Endothelial cell of umbilical vein (primary cell): ENCODE data around the gene CDC23. TPM values are rescaled to one million over a fixed set of nuclear protein-coding genes. Genes with fewer than 3 reads are reported as not detected.

Source experiments
- BruUV-seq: library from RNA; stranded (reverse); fragments of 400-500 nt; replicated peaks from 2 replicates; lab custom pipeline; 2021; lab: Mats Ljungman, UMichigan
- CTCF ChIA-PET: fragments of 300-600, 350-600 bp; sonication (Branson Sonifier 250); formaldehyde crosslinking; loops from one replicate; lab custom pipeline; 2021; ENCODE audit warnings: antibody characterized with exemption, inconsistent platforms; lab: Charles Lee
- POLR2A ChIA-PET: fragments of 300-600, 350-600 bp; sonication (Branson Sonifier 250); formaldehyde crosslinking; loops from one replicate; lab custom pipeline; 2021; ENCODE audit warnings: antibody characterized with exemption, inconsistent platforms; lab: Charles Lee
- DNase-seq: peaks from one replicate; pipeline ENCODE4 v3.0.0-alpha.2; 2011; ENCODE audit warnings: low read depth, low spot score
- FAIRE-seq: peaks from 2 replicates; lab custom pipeline; 2011; peaks lifted over from hg19 to GRCh38; lab: Jason Lieb, UNC
- H2AFZ ChIP-seq: 2 replicates; pipeline ENCODE4 v1.6.0; 2012; ENCODE audit warnings: low read depth, low read length, control low read depth, inconsistent platforms
- H3K27ac ChIP-seq: 2 replicates; pipeline ENCODE4 v1.5.1; 2011; ENCODE audit warnings: low read depth, mild to moderate bottlenecking, control low read depth, low read length, moderate library complexity; ENCODE audit not compliant: insufficient read depth
- H3K27me3 ChIP-seq, 2 experiments: 2 replicates each; pipeline versions ENCODE4 v1.6.0 to v1.6.1; 2011; ENCODE audit warnings: low read length in 2 of 2, mixed read lengths in 1 of 2; ENCODE audit not compliant: control insufficient read depth in 2 of 2, insufficient read depth in 2 of 2
- H3K36me3 ChIP-seq, 2 experiments: 2 replicates in 1 of 2; 3 replicates in 1 of 2; pipeline ENCODE4 v1.5.1; 2011; ENCODE audit warnings: low read length in 2 of 2, mild to moderate bottlenecking in 1 of 2, moderate library complexity in 1 of 2; ENCODE audit not compliant: control insufficient read depth in 2 of 2, insufficient read depth in 2 of 2; ENCODE audit errors: extremely low read depth in 1 of 2
- H3K4me1 ChIP-seq: 3 replicates; pipeline ENCODE4 v1.5.1; 2011; ENCODE audit warnings: mild to moderate bottlenecking, low read length; ENCODE audit not compliant: control insufficient read depth, insufficient read depth; ENCODE audit errors: extremely low read depth
- H3K4me2 ChIP-seq: 2 replicates; pipeline ENCODE4 v1.6.1; 2011; ENCODE audit warnings: low read length, control low read depth, mixed read lengths; ENCODE audit not compliant: insufficient read depth
- H3K4me3 ChIP-seq, 3 experiments: fragments of 200-600 bp in 1 of 3; sonication (generic), shearing (Covaris generic) in 1 of 3; replicated peaks in 1 of 3; 2 replicates each; pipeline ENCODE4 v1.5.1; 2011 to 2016; ENCODE audit warnings: control low read depth in 3 of 3, low read length in 3 of 3, mild to moderate bottlenecking in 2 of 3, inconsistent platforms in 1 of 3, low read depth in 1 of 3, moderate library complexity in 1 of 3; ENCODE audit not compliant: insufficient read depth in 1 of 3
- H3K79me2 ChIP-seq: 2 replicates; pipeline ENCODE4 v1.6.0; 2012; ENCODE audit warnings: low read length, inconsistent platforms; ENCODE audit not compliant: control insufficient read depth, insufficient read depth
- H3K9ac ChIP-seq: replicated peaks from 2 replicates; pipeline ENCODE3; 2011; ENCODE audit warnings: low read length, control low read depth; ENCODE audit not compliant: insufficient read depth; ENCODE audit errors: extremely low read depth
- H3K9me1 ChIP-seq: replicated peaks from 3 replicates; pipeline ENCODE4 v1.6.0; 2011; ENCODE audit warnings: mild to moderate bottlenecking, low read length; ENCODE audit not compliant: control insufficient read depth, insufficient read depth; ENCODE audit errors: extremely low read depth
- H3K9me3 ChIP-seq: replicated peaks from 2 replicates; pipeline ENCODE4 v1.5.1; 2012; ENCODE audit warnings: low read length, inconsistent platforms; ENCODE audit not compliant: control insufficient read depth, insufficient read depth
- H4K20me1 ChIP-seq: replicated peaks from 2 replicates; pipeline ENCODE3; 2011; ENCODE audit warnings: mild to moderate bottlenecking, low read length; ENCODE audit not compliant: control insufficient read depth, insufficient read depth; ENCODE audit errors: extremely low read depth
- EZH2 ChIP-seq: IDR thresholded peaks from 2 replicates; pipeline ENCODE4 v1.6.1; 2012; ENCODE audit warnings: borderline replicate concordance, low read depth, mild to moderate bottlenecking, moderate library complexity, low read length, inconsistent platforms; ENCODE audit not compliant: severe bottlenecking
- FOS ChIP-seq: IDR thresholded peaks from 2 replicates; pipeline ENCODE4 v1.6.1; 2011; ENCODE audit warnings: mild to moderate bottlenecking, low read length, moderate library complexity, borderline replicate concordance; ENCODE audit not compliant: insufficient read depth
- GATA2 ChIP-seq: IDR thresholded peaks from 2 replicates; pipeline ENCODE4 v1.7.0; 2011; ENCODE audit warnings: low read depth, mild to moderate bottlenecking, moderate library complexity, mixed read lengths, low read length; ENCODE audit not compliant: insufficient read length, insufficient read depth
- JUN ChIP-seq: IDR thresholded peaks from 2 replicates; pipeline ENCODE4 v1.6.1; 2011; ENCODE audit warnings: borderline replicate concordance, low read depth; ENCODE audit not compliant: insufficient read length, insufficient read depth
- MYC ChIP-seq: IDR thresholded peaks from one replicate; pipeline ENCODE4 v1.6.1; 2011; ENCODE audit warnings: mild to moderate bottlenecking, low read depth, low read length
- POLR2A ChIP-seq: IDR thresholded peaks from 2 replicates; pipeline ENCODE4 v1.6.1; 2012; ENCODE audit warnings: low read depth, mild to moderate bottlenecking, control low read depth, low read length
- POLR2AphosphoS5 ChIP-seq: IDR thresholded peaks from 2 replicates; pipeline ENCODE4 v1.6.1; 2012; ENCODE audit warnings: low read depth, mild to moderate bottlenecking, control low read depth, low read length, moderate library complexity; ENCODE audit not compliant: insufficient read depth
- dilution Hi-C: fragments of 300-500 bp; cut with MboI; formaldehyde crosslinking; loops from one replicate; pipeline ENCODE4 v1.15.0; 2019; ENCODE audit warnings: low sequenced_read_pairs; ENCODE audit not compliant: extremely low pct_ligation_motif_present
- intact Hi-C: fragments of 100-400 bp; cut with micrococcal nuclease; formaldehyde crosslinking; loops from one replicate; pipeline ENCODE4 v1.10.0; 2022
- polyA plus RNA-seq, 4 experiments: library from polyadenylated mRNA; depleted of rRNA in 3 of 4; stranded (reverse) in 3 of 4; unstranded in 1 of 4; fragments of >200 nt; gene quantifications; 2 replicates each; pipeline versions ENCODE4 v1.2.1 to v1.2.3, GENCODE V29; 2011 to 2012; ENCODE audit warnings: missing spikeins in 1 of 4
- total RNA-seq: library from RNA; stranded (reverse); gene quantifications from 2 replicates; pipeline ENCODE4 v1.2.3, GENCODE V29; 2021
- TF ChIP-seq, protein P1 (sequence below), 2 donors: IDR thresholded peaks; 1 replicate in 1 of 2; 2 replicates in 1 of 2; pipeline ENCODE4 v1.5.1; 2011; ENCODE audit warnings: low read length in 2 of 2, mild to moderate bottlenecking in 2 of 2, moderate library complexity in 2 of 2, control low read depth in 1 of 2, inconsistent platforms in 1 of 2, low read depth in 1 of 2; ENCODE audit not compliant: insufficient read depth in 1 of 2; ENCODE audit errors: extremely low read depth in 1 of 2
- TF ChIP-seq, protein P2 (sequence below): IDR thresholded peaks from 2 replicates; pipeline ENCODE4 v1.6.1; 2011; ENCODE audit not compliant: insufficient read depth, insufficient read length

The CDC23 gene
- total and polyA plus RNA-seq, 2 donors (not counting 3 experiments of a cell fraction or from before 2014, with no cell fraction given): 28.5 to 41.2 TPM

DNA sequence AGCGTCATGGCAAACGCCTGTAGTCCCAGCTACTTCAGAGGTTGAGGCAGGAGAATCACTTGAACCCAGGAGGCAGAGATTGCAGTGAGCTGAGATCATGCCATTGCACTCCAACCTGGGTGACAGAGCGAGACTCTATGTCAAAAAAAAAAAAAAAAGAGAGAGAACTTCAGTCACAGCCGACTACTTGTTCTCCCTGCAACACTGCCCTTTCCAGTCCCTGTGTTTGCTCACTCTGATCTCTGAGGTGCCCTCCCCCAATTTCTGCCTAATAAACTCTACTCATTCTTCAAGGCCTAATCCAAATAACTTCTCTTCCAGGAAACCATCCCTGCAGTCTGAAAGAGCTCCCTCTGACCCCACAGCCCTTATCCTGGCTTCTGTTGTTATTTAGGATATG is 33.2 kb upstream of the CDC23 start:
- H4K20me1 ChIP-seq: no peaks in the 10 kb centered on the region
- intact Hi-C loops (no loop called here), dilution Hi-C loops (no loop called here)
- TF ChIP-seq, protein P1, sequence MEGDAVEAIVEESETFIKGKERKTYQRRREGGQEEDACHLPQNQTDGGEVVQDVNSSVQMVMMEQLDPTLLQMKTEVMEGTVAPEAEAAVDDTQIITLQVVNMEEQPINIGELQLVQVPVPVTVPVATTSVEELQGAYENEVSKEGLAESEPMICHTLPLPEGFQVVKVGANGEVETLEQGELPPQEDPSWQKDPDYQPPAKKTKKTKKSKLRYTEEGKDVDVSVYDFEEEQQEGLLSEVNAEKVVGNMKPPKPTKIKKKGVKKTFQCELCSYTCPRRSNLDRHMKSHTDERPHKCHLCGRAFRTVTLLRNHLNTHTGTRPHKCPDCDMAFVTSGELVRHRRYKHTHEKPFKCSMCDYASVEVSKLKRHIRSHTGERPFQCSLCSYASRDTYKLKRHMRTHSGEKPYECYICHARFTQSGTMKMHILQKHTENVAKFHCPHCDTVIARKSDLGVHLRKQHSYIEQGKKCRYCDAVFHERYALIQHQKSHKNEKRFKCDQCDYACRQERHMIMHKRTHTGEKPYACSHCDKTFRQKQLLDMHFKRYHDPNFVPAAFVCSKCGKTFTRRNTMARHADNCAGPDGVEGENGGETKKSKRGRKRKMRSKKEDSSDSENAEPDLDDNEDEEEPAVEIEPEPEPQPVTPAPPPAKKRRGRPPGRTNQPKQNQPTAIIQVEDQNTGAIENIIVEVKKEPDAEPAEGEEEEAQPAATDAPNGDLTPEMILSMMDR (IDR thresholded peaks at IDR 0.05; ENCODE audit: extremely low read depth in 1 of 2, insufficient read depth in 1 of 2, low read depth in 1 of 2, low read length in 2 of 2): no peak
- TF ChIP-seq FOS: no peak
- no peak for TF ChIP-seq POLR2AphosphoS5
- no peak for TF ChIP-seq JUN
- TF ChIP-seq, protein P2, sequence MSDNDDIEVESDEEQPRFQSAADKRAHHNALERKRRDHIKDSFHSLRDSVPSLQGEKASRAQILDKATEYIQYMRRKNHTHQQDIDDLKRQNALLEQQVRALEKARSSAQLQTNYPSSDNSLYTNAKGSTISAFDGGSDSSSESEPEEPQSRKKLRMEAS: no peak
- no peak for TF ChIP-seq MYC
- no peak for TF ChIP-seq EZH2
- TF ChIP-seq GATA2: no peak
- TF ChIP-seq POLR2A: no peak
- no peak overlapping the region for H3K27ac ChIP-seq
- no peak overlapping the region for H3K4me2 ChIP-seq
- H3K9me3 ChIP-seq: no peaks in the 10 kb centered on the region
- no peak overlapping the region for H3K9ac ChIP-seq
- peaks cover 0 to 8% of the 10 kb centered on the region in 2 experiments for H3K27me3 ChIP-seq
- H3K36me3 ChIP-seq: no peaks in the 10 kb centered on the region
- FAIRE-seq (no peak), DNase-seq (no peak)
- ChIA-PET POLR2A (interaction anchor here (0.7 kb wide), 1 partner anchor 48 kb away, joined by 5 read pairs; no protein-coding TSS in a partner anchor), CTCF (interaction anchor here (0.9 to 1.4 kb wide), 4 partner anchors 9 to 22 kb away, joined by 3 to 4 read pairs (median 3); no protein-coding TSS in a partner anchor)
- H3K9me1 ChIP-seq: no peaks in the 10 kb centered on the region
- no peak overlapping the region for H3K4me3 ChIP-seq
- peaks cover 2% of the 10 kb centered on the region for H3K4me1 ChIP-seq
- no peak overlapping the region for H2AFZ ChIP-seq
- H3K79me2 ChIP-seq: no peaks in the 10 kb centered on the region
- no TSS peak for BruUV-seq
